ENCODE results near the gene DNER. TPM values are rescaled to one million over a fixed set of nuclear protein-coding genes. Genes with fewer than 3 reads are reported as not detected.
A peak's percentile ranks its signal among the peaks of the same experiment; 100 is the strongest.

The DNER gene
- polyA plus RNA-seq, 1 of the 3 experiments (the other 2 are of a cell fraction): 1.4 TPM

GRCh38 chr2:229689307-229689839 lies 25.0 kb downstream of the DNER start:
- Histone ChIP-seq H3K9ac (no peak overlapping the region), H3K9me3 (no peaks in the 10 kb centered on the region), H3K9me2 (no peaks in the 10 kb centered on the region), H4K20me1 (ENCODE audit: insufficient read depth) (no peaks in the 10 kb centered on the region), H3K79me2 (ENCODE audit: insufficient read depth) (no peaks in the 10 kb centered on the region), H3K4me2 (no peak overlapping the region), H3K4me3 (ENCODE audit: low read depth in 2 of 2, low read length in 1 of 2) (no peak overlapping the region), H3K27ac (ENCODE audit: low read depth in 2 of 2, low read length in 1 of 2) (no peak overlapping the region), H3K27me3 (ENCODE audit: insufficient read depth) (no peaks in the 10 kb centered on the region), H2AFZ (ENCODE audit: low read depth) (no peak overlapping the region), H3K4me1 (ENCODE audit: control insufficient read depth in 1 of 2, insufficient read depth in 2 of 2, low read depth in 1 of 2, low read length in 1 of 2) (peaks cover 0 to 14% of the 10 kb centered on the region in 2 experiments; a peak in 2 of 4 replicates), H3F3A (replicated peaks; ENCODE audit: insufficient read depth) (no peaks in the 10 kb centered on the region), H3K36me3 (replicated peaks in 1 of 2; ENCODE audit: control insufficient read depth in 1 of 2, insufficient read depth in 2 of 2, low read length in 1 of 2) (no peaks in the 10 kb centered on the region)
- ChIA-PET CTCF (no interaction called here), POLR2A (no interaction called here)
- 5% methylated on average over 2 of the region's 2 CpGs for WGBS (ENCODE audit: low lambda C conversion rate)
- TF ChIP-seq USF2 (IDR thresholded peaks at IDR 0.05; ENCODE audit: borderline replicate concordance, low read depth, low read length) (no peak), EP300 (IDR thresholded peaks at IDR 0.05; ENCODE audit: borderline replicate concordance in 1 of 2, low read depth in 1 of 2, low read length in 1 of 2) (no peak), RAD21 (IDR thresholded peaks at IDR 0.05; ENCODE audit: low read length) (no peak), MXI1 (IDR thresholded peaks at IDR 0.05; ENCODE audit: low read depth, low read length) (no peak), RCOR1 (IDR thresholded peaks at IDR 0.05; ENCODE audit: low read length) (no peak), FOXM1 (IDR thresholded peaks at IDR 0.05; ENCODE audit: low read depth) (no peak)
- no peak for DNase-seq

GRCh38 chr2:229688141-229688540 lies 26.2 kb downstream of the DNER start:
- no peak overlapping the region for H2AFZ ChIP-seq (ENCODE audit: low read depth)
- WGBS (ENCODE audit: low lambda C conversion rate): 70% methylated on average over 6 of the region's 7 CpGs
- DNase-seq: no peak

GRCh38 chr2:229686122-229686919 lies 28.0 kb downstream of the DNER start:
- Histone ChIP-seq H3K9me2 (no peaks in the 10 kb centered on the region), H3K27ac (ENCODE audit: low read depth in 2 of 2, low read length in 1 of 2) (peak overlapping the region in 1 of 2 experiments; percentile 17; a peak in 1 of 4 replicates), H3F3A (replicated peaks; ENCODE audit: insufficient read depth) (no peaks in the 10 kb centered on the region), H4K20me1 (ENCODE audit: insufficient read depth) (no peaks in the 10 kb centered on the region), H3K4me2 (no peak overlapping the region), H3K79me2 (ENCODE audit: insufficient read depth) (no peaks in the 10 kb centered on the region), H3K9me3 (no peaks in the 10 kb centered on the region), H3K36me3 (replicated peaks in 1 of 2; ENCODE audit: control insufficient read depth in 1 of 2, insufficient read depth in 2 of 2, low read length in 1 of 2) (no peaks in the 10 kb centered on the region), H3K9ac (no peak overlapping the region), H2AFZ (ENCODE audit: low read depth) (no peak overlapping the region), H3K27me3 (ENCODE audit: insufficient read depth) (no peaks in the 10 kb centered on the region), H3K4me1 (ENCODE audit: control insufficient read depth in 1 of 2, insufficient read depth in 2 of 2, low read depth in 1 of 2, low read length in 1 of 2) (peaks cover 0 to 15% of the 10 kb centered on the region in 2 experiments; a peak in 2 of 4 replicates), H3K4me3 (ENCODE audit: low read depth in 2 of 2, low read length in 1 of 2) (no peak overlapping the region)
- ChIA-PET POLR2A (no interaction called here), CTCF (interaction anchor here (0.7 to 1.7 kb wide), 4 partner anchors 8 to 75 kb away, joined by 3 to 8 read pairs (median 4); no protein-coding TSS in a partner anchor)
- WGBS (ENCODE audit: low lambda C conversion rate): 42% methylated on average over 6 of the region's 6 CpGs
- TF ChIP-seq IRF3 (IDR thresholded peaks at IDR 0.05; ENCODE audit: low read depth, low read length) (no peak), CHD2 (IDR thresholded peaks at IDR 0.05; ENCODE audit: low read length, partially characterized antibody) (peak; percentile 57), ELF1 (IDR thresholded peaks at IDR 0.05) (no peak), RCOR1 (IDR thresholded peaks at IDR 0.05; ENCODE audit: low read length) (peak; percentile 33; the same call in 1 of the 2 replicates)
- DNase-seq: peak; percentile 66

More at GRCh38 chr2:229688141-229688540, 26.2 kb downstream of the DNER start:
- H3F3A ChIP-seq (replicated peaks; ENCODE audit: insufficient read depth): no peaks in the 10 kb centered on the region
- POLR2A ChIA-PET: no interaction called here
- no peak overlapping the region for H3K9ac ChIP-seq
- H3K4me2 ChIP-seq: no peak overlapping the region
- H3K79me2 ChIP-seq (ENCODE audit: insufficient read depth): no peaks in the 10 kb centered on the region
- H3K9me2 ChIP-seq: no peaks in the 10 kb centered on the region
- no peaks in the 10 kb centered on the region for H3K27me3 ChIP-seq (ENCODE audit: insufficient read depth)
- no peak overlapping the region for H3K4me3 ChIP-seq (ENCODE audit: low read depth in 2 of 2, low read length in 1 of 2)
- TF ChIP-seq FOXJ3 (CRISPR knock-in tag; IDR thresholded peaks at IDR 0.05): no peak
- peaks cover 0 to 15% of the 10 kb centered on the region in 2 experiments; a peak in 2 of 4 replicates for H3K4me1 ChIP-seq (ENCODE audit: control insufficient read depth in 1 of 2, insufficient read depth in 2 of 2, low read depth in 1 of 2, low read length in 1 of 2)
- CTCF ChIA-PET: no interaction called here
- H3K9me3 ChIP-seq: no peaks in the 10 kb centered on the region
- H4K20me1 ChIP-seq (ENCODE audit: insufficient read depth): no peaks in the 10 kb centered on the region
- no peaks in the 10 kb centered on the region for H3K36me3 ChIP-seq (replicated peaks in 1 of 2; ENCODE audit: control insufficient read depth in 1 of 2, insufficient read depth in 2 of 2, low read length in 1 of 2)
- no peak overlapping the region for H3K27ac ChIP-seq (ENCODE audit: low read depth in 2 of 2, low read length in 1 of 2)
